Body of pancreas (tissue), 4 donors: ENCODE results near the gene GVQW3.

Experiments used
- CTCF ChIP-seq, 7 experiments: fragments of 450-650 bp in 4 of 7; fragments of 200-600 bp in 3 of 7; sonication (generic) in 3 of 7; IDR thresholded peaks; one replicate each; pipeline ENCODE4 v1.5.1; 2016 to 2019; ENCODE audit warnings: antibody characterized with exemption in 7 of 7
- POLR2A ChIP-seq, 3 donors: fragments of 450-650 bp; IDR thresholded peaks; one replicate each; pipeline ENCODE4 v1.6.1; 2016; ENCODE audit warnings: antibody characterized with exemption in 3 of 3, mild to moderate bottlenecking in 2 of 3

- TF ChIP-seq CTCF (IDR thresholded peaks at IDR 0.05): no peak
- TF ChIP-seq POLR2A (IDR thresholded peaks at IDR 0.05): no peak
Measured at GRCh38 chr11:76392870-76393269, 11.7 kb downstream of the GVQW3 start.
